Neural cell (in vitro differentiated cells): ENCODE data around the gene HOXC13. TPM values are rescaled to one million over a fixed set of nuclear protein-coding genes. Genes with fewer than 3 reads are reported as not detected.

Experiments
- H2AFZ ChIP-seq: fragments of 200-600, 300-800 bp; sonication (generic), shearing (Covaris generic); 2 replicates; pipeline ENCODE4 v1.6.0; 2014; ENCODE audit warnings: low read depth, mild to moderate bottlenecking, antibody characterized with exemption, low read length, moderate library complexity
- H3F3A ChIP-seq: fragments of 200-600 bp; shearing (Covaris generic); 2 replicates; pipeline ENCODE4 v1.6.1; 2016; ENCODE audit warnings: mild to moderate bottlenecking, moderate library complexity, mixed read lengths, antibody characterized with exemption, low read length; ENCODE audit not compliant: insufficient read depth, poor library complexity, severe bottlenecking
- H3K27ac ChIP-seq: fragments of 200-600, 300-800 bp; sonication (generic), shearing (Covaris generic); 2 replicates; pipeline ENCODE4 v1.5.1; 2014; ENCODE audit warnings: mild to moderate bottlenecking, low read length, moderate library complexity
- H3K27me3 ChIP-seq: fragments of 300-800, 200-600 bp; sonication (generic), shearing (Covaris generic); 2 replicates; pipeline ENCODE4 v1.6.0; 2014; ENCODE audit warnings: mild to moderate bottlenecking, low read depth, low read length, moderate library complexity; ENCODE audit not compliant: insufficient read depth
- H3K36me3 ChIP-seq: fragments of 300-800, 200-600 bp; sonication (generic), shearing (Covaris generic); 2 replicates; pipeline ENCODE4 v1.5.1; 2014; ENCODE audit warnings: mild to moderate bottlenecking, antibody characterized with exemption, low read length, moderate library complexity; ENCODE audit not compliant: insufficient read depth
- H3K4me2 ChIP-seq: fragments of 300-800, 200-600 bp; sonication (generic), shearing (Covaris generic); 2 replicates; pipeline ENCODE4 v1.6.0; 2014; ENCODE audit warnings: mild to moderate bottlenecking, low read length
- H3K4me3 ChIP-seq: fragments of 300-800, 200-600 bp; sonication (generic), shearing (Covaris generic); 2 replicates; pipeline ENCODE4 v1.5.1; 2014; ENCODE audit warnings: mild to moderate bottlenecking, low read length, moderate library complexity
- H3K79me2 ChIP-seq: fragments of 200-600 bp; shearing (Covaris generic); replicated peaks from 2 replicates; pipeline ENCODE4 v1.6.0; 2014; ENCODE audit warnings: mild to moderate bottlenecking, low read length, moderate library complexity; ENCODE audit not compliant: insufficient read depth
- H3K9ac ChIP-seq: fragments of 300-800, 200-600 bp; sonication (generic), shearing (Covaris generic); 2 replicates; pipeline ENCODE4 v1.6.1; 2016; ENCODE audit warnings: mild to moderate bottlenecking, low read length, mixed read lengths
- H3K9me2 ChIP-seq: fragments of 200-600 bp; shearing (Covaris generic); 2 replicates; pipeline ENCODE4 v1.6.1; 2016; ENCODE audit warnings: mild to moderate bottlenecking, low read length, mixed read lengths; ENCODE audit not compliant: insufficient read depth
- H3K9me3 ChIP-seq: fragments of 200-600, 300-800 bp; sonication (generic), shearing (Covaris generic); 2 replicates; pipeline ENCODE4 v1.6.1; 2016; ENCODE audit warnings: mild to moderate bottlenecking, mixed run types, low read length, moderate library complexity, mixed read lengths
- H4K20me1 ChIP-seq: fragments of 200-600 bp; shearing (Covaris generic); 2 replicates; pipeline ENCODE4 v1.6.1; 2016; ENCODE audit warnings: mild to moderate bottlenecking, mixed run types; ENCODE audit not compliant: insufficient read depth
- CTCF ChIP-seq: fragments of 450-650 bp; IDR thresholded peaks from 2 replicates; pipeline ENCODE4 v1.5.1; 2014; ENCODE audit warnings: antibody characterized with exemption, mild to moderate bottlenecking, moderate library complexity; ENCODE audit not compliant: poor library complexity, severe bottlenecking
- EP300 ChIP-seq: fragments of 450-650 bp; conservative IDR thresholded peaks from 2 replicates; pipeline ENCODE4 v1.6.1; 2014; ENCODE audit warnings: antibody characterized with exemption, mild to moderate bottlenecking, moderate library complexity; ENCODE audit not compliant: poor library complexity, severe bottlenecking
- EZH2 ChIP-seq: fragments of 200-600, 300-800 bp; shearing (Covaris generic), sonication (generic); IDR thresholded peaks from 2 replicates; pipeline ENCODE4 v1.6.1; 2014; ENCODE audit warnings: antibody characterized with exemption, low read length, borderline replicate concordance, mild to moderate bottlenecking; ENCODE audit not compliant: insufficient read depth, poor library complexity, severe bottlenecking
- MXI1 ChIP-seq: fragments of 450-650 bp; conservative IDR thresholded peaks from 2 replicates; pipeline ENCODE4 v1.6.1; 2014; ENCODE audit warnings: antibody characterized with exemption, mild to moderate bottlenecking; ENCODE audit not compliant: poor library complexity, severe bottlenecking
- POLR2AphosphoS5 ChIP-seq: IDR thresholded peaks from 2 replicates; pipeline ENCODE4 v1.6.1; 2012
- RAD21 ChIP-seq: fragments of 450-650 bp; conservative IDR thresholded peaks from 2 replicates; pipeline ENCODE4 v1.6.1; 2014; ENCODE audit warnings: antibody characterized with exemption, mild to moderate bottlenecking, moderate library complexity
- REST ChIP-seq: IDR thresholded peaks from 2 replicates; pipeline ENCODE4 v1.6.1; 2012; ENCODE audit warnings: borderline replicate concordance
- SMC3 ChIP-seq: fragments of 450-650 bp; conservative IDR thresholded peaks from 2 replicates; pipeline ENCODE4 v1.6.1; 2014; ENCODE audit warnings: antibody characterized with exemption, mild to moderate bottlenecking, moderate library complexity; ENCODE audit not compliant: poor library complexity
- TAF1 ChIP-seq: IDR thresholded peaks from 2 replicates; pipeline ENCODE4 v1.6.1; 2012; ENCODE audit warnings: low read depth
- polyA plus RNA-seq: library from polyadenylated mRNA; depleted of rRNA; stranded (reverse); fragments of >200 nt; gene quantifications from 2 replicates; pipeline ENCODE4 v1.2.3, GENCODE V29; 2014

HOXC13 gene
- polyA plus RNA-seq, 1 donor from 2014 or later = not detected

- H3K9ac ChIP-seq = no peak overlapping the region
These were observed 52.4 kb downstream of the HOXC13 start for GRCh38 chr12:53991077-53991460.

GRCh38 chr12:53992377-53992889 is 53.8 kb downstream of the HOXC13 start:
- Histone ChIP-seq H3K4me3 (no peak overlapping the region), H4K20me1 (no peaks in the 10 kb centered on the region), H3F3A (no peaks in the 10 kb centered on the region), H3K79me2 (no peaks in the 10 kb centered on the region), H3K9me3 (no peaks in the 10 kb centered on the region), H3K9me2 (no peaks in the 10 kb centered on the region), H3K4me2 (no peak overlapping the region), H3K27me3 (peaks cover 100% of the 10 kb centered on the region), H3K36me3 (no peaks in the 10 kb centered on the region), H2AFZ (no peak overlapping the region), H3K27ac (no peak overlapping the region), H3K9ac (no peak overlapping the region)
- TF ChIP-seq CTCF = no peak
- no peak for TF ChIP-seq EZH2
- TF ChIP-seq REST = no peak
- TF ChIP-seq TAF1 = no peak
- no peak for TF ChIP-seq SMC3
- TF ChIP-seq MXI1 = no peak

More at GRCh38 chr12:53991077-53991460, 52.4 kb downstream of the HOXC13 start:
- no peaks in the 10 kb centered on the region for H4K20me1 ChIP-seq
- H3K4me2 ChIP-seq = no peak overlapping the region
- no peak for TF ChIP-seq SMC3
- no peak for TF ChIP-seq EZH2
- no peak for TF ChIP-seq CTCF
- no peak for TF ChIP-seq RAD21
- no peak for TF ChIP-seq POLR2AphosphoS5
- TF ChIP-seq MXI1 = no peak
- TF ChIP-seq TAF1 = no peak
- TF ChIP-seq REST = no peak
- TF ChIP-seq EP300 = no peak
- no peaks in the 10 kb centered on the region for H3K9me3 ChIP-seq
- H3K79me2 ChIP-seq = no peaks in the 10 kb centered on the region
- no peaks in the 10 kb centered on the region for H3K36me3 ChIP-seq
- H3K27me3 ChIP-seq = peaks cover 100% of the 10 kb centered on the region
- H2AFZ ChIP-seq = no peak overlapping the region
- H3K4me3 ChIP-seq = no peak overlapping the region
- no peak overlapping the region for H3K27ac ChIP-seq
- no peaks in the 10 kb centered on the region for H3F3A ChIP-seq
- H3K9me2 ChIP-seq = no peaks in the 10 kb centered on the region
